HG03432 (cell line): ENCODE results near the gene ANXA7.
"Not testable (repeated sequence)": the region's sequence is repeated elsewhere in the genome, so short reads cannot be mapped to it uniquely, and the experiment has no call there.

Experiments used
- ATAC-seq: cut with Tn5 transposase; IDR thresholded peaks from one replicate; pipeline ENCODE4 v1.9.1; 2021; ENCODE audit warnings: mild to moderate bottlenecking, moderate library complexity; ENCODE audit not compliant: unreplicated experiment

Gene ANXA7

DNA sequence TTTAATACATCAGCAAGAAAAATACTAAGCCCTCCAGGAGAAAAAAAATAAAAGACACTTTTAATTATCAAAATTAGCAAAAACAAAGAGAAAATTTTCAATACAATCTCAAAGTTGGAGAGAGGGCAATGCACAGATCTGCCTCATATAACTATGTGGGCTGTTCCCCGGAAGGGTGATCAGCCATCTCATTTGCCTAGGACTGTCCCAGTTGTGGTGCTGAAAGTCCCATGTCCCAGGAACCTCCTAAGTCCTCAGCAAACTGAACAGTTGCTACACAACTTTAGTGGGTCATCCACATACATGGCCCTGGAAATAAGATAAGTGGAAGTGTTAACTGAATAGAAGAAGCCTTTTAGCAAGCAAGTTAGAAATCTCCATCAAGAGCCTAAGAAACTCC, 69.6 kb downstream of the ANXA7 start:
- no peak for ATAC-seq

DNA sequence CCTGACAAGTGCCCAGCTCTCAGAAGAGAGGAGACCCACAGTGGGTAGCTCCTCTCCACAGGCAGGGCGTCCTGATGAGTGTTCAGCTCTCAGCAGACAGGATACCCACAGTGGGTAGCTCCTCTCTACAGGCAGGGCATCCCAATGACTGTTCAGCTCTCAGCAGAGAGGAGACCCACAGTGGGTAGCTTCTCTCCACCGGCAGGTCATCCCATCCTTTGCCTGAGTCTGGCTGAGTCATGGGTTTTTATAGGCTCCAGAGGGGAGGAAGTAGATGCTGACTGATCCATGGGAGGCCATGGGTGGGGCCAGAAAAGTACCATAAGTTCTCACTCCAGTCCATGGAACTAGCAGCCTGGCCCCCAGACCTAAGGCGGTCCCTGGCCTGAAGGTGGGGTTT, 73.7 kb downstream of the ANXA7 start:
- no peak for ATAC-seq

DNA sequence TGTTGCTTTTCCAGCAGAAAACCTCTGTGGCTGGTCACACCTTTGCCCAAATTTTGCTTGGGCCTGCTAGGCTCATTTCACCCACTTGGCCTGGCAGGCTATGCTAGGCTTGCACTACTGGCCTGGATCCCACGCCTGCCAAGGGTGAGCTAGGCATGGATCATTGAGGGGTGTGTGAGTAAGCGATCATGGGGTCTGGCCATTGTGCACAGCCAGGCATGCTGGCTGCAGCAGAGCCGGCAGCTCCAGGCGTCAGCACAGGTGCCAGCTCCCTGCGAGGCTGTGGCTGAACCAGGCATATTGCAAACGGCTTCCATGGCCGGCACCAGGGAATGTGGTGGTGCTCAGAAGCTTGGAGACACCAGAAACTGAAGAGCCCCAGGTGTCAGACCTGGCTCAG, 74.4 kb downstream of the ANXA7 start:
- ATAC-seq, result no peak

DNA sequence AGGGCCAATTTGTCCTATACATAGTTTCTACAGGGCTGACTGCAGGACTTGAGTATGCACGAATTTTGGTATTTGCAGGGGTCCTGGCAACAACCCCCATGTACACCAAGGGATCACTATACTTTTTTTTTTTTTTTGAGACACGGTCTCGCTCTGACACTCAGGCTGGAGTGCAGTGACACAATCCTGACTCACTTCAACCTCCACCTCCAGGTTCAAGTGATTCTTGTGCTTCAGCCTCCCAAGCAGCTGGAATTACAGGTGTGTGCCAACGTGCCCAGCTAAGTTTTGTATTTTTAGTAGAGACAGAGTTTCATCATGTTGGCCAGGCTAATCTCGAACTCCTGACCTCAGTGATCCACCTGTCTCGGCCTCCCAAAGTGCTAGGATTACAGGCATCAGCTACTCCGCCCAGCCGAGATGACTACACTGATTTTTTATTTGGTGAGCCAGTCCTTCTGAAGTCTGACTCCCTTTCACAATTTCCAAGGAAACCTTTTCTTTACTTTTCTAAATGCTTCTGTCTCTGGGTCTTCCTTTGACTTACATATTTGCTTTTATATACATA, 75.0 kb downstream of the ANXA7 start:
- ATAC-seq, result no peak

DNA sequence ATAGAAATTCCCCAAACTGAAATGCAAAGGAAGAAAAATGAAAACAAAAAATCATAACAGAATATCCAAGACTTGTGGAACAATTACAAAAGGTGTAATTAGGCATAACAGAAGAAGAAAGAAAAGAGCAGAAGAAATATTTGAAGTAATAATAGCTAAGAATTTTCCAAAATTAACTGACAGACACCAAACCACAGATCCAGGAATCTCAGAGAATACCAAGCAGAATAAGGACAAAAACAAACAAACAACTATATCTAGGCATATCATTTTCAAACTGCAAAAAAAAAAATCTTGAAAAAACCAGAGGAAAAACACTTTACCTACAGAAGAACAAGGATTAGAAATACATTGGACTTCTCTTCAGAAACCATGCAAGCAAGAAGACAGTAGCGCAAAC, 80.7 kb downstream of the ANXA7 start:
- no peak for ATAC-seq

DNA sequence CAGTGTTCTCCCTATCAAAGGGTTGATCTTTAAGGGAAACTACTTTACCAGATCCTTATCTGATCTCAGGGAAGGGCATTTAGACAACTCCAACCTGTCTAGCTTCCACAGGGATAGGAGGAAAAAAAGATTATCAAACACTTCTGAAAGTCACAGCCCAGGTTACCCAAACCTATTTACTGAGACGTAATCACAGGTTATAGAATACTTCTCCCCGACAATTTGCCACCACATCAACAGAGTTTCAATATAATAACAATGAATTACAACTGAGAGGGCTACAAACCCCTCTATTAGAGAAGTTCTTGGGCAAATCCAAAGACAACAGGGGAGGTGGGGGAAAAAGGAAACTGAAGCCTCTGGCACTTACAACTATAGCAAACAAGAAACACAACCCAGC, 81.5 kb downstream of the ANXA7 start:
- no peak for ATAC-seq

DNA sequence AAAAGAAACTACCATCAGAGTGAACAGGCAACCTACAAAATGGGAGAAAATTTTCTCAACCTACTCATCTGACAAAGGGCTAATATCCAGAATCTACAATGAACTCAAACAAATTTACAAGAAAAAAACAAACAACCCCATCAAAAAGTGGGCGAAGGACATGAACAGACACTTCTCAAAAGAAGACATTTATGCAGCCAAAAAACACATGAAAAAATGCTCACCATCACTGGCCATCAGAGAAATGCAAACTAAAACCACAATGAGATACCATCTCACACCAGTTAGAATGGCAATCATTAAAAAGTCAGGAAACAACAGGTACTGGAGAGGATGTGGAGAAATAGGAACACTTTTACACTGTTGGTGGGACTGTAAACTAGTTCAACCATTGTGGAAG, 85.3 kb downstream of the ANXA7 start:
- not testable (repeated sequence) for ATAC-seq

DNA sequence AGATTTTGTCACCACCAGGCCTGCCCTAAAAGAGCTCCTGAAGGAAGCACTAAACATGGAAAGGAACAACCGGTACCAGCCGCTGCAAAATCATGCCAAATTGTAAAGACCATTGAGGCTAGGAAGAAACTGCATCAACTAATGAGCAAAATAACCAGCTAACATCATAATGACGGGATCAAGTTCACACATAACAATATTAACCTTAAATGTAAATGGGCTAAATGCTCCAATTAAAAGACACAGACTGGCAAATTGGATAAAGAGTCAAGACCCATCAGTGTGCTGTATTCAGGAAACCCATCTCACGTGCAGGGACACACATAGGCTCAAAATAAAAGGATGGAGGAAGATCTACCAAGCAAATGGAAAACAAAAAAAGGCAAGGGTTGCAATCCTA, 88.6 kb downstream of the ANXA7 start:
- not testable (repeated sequence) for ATAC-seq
